HEK293T (cell line): Measurements from ENCODE around the gene CLRN3.

Experiments
- BHLHE40 ChIP-seq: fragments of 450-650 bp; IDR thresholded peaks from 2 replicates; pipeline ENCODE4 v1.6.1; 2016; ENCODE audit warnings: mild to moderate bottlenecking, moderate library complexity, borderline replicate concordance
- FOXK2 ChIP-seq: fragments of 450-650 bp; IDR thresholded peaks from 2 replicates; pipeline ENCODE4 v1.6.1; 2016; ENCODE audit warnings: mild to moderate bottlenecking
- FOXM1 ChIP-seq: fragments of 450-650 bp; IDR thresholded peaks from 2 replicates; pipeline ENCODE4 v1.6.1; 2017; ENCODE audit warnings: mild to moderate bottlenecking, borderline replicate concordance
- HDGF ChIP-seq: fragments of 450-650 bp; IDR thresholded peaks from 2 replicates; pipeline ENCODE4 v1.6.1; 2017; ENCODE audit warnings: antibody characterized with exemption, borderline replicate concordance
- PKNOX1 ChIP-seq: fragments of 450-650 bp; IDR thresholded peaks from 2 replicates; pipeline ENCODE4 v1.6.1; 2016
- SP1 ChIP-seq: fragments of 450-650 bp; IDR thresholded peaks from 2 replicates; pipeline ENCODE4 v1.6.1; 2017
- SUZ12 ChIP-seq: fragments of 450-650 bp; IDR thresholded peaks from 2 replicates; pipeline ENCODE4 v1.6.1; 2016; ENCODE audit warnings: mild to moderate bottlenecking
- ZNF384 ChIP-seq: fragments of 450-650 bp; IDR thresholded peaks from 2 replicates; pipeline ENCODE4 v1.6.1; 2016

GRCh38 chr10:127908106-127908958, 15.6 kb upstream of the CLRN3 start:
- no peak for TF ChIP-seq SP1
- no peak for TF ChIP-seq BHLHE40
- TF ChIP-seq HDGF = no peak
- no peak for TF ChIP-seq SUZ12
- no peak for TF ChIP-seq ZNF384
- TF ChIP-seq FOXM1 = no peak
- no peak for TF ChIP-seq FOXK2
- no peak for TF ChIP-seq PKNOX1
